Measurements from ENCODE around the gene CDK11B.

Gene CDK11B

GRCh38 chr1:1627261-1627828 is 31.5 kb downstream of the CDK11B start:
- no peak for DNase-seq (ENCODE audit: low spot score)

DNA sequence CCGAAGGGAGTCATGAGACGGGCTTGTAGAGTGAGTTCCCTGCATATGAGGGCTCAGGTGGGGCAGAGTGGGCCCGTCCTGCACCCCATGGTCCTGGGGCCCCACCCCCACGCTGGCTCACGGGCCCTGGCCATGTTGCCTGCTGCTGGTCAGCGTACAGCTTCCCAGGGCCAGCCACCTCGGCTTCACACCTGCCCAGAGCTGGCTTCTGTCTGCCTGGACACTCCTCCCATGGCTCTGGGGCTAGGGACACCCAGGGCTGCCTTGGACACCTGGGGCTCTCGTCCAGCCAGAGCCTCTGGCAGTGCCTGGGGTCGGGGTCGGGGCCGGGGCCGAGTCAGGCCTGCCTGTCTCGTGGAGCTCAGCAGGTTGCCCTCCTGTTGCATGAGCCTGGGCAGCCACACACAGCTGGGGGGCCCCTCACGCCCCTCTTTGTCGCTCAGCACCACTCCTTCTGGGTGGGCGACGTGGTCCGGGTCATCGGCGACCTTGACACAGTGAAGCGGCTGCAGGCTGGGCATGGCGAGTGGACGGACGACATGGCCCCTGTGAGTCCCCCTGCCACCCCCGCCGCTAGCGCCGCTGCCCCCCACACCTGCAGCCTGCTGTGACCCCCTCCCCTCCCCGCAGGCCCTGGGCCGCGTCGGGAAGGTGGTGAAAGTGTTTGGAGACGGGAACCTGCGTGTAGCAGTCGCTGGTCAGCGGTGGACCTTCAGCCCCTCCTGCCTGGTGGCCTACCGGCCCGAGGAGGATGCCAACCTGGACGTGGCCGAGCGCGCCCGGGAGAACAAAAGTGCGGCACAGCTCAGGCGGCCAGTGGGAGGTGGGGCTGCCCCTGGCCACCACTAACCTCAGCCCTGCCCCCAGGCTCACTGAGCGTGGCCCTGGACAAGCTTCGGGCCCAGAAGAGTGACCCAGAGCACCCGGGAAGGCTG is 32.3 kb downstream of the CDK11B start:
- DNase-seq (ENCODE audit: low spot score): no peak

DNA sequence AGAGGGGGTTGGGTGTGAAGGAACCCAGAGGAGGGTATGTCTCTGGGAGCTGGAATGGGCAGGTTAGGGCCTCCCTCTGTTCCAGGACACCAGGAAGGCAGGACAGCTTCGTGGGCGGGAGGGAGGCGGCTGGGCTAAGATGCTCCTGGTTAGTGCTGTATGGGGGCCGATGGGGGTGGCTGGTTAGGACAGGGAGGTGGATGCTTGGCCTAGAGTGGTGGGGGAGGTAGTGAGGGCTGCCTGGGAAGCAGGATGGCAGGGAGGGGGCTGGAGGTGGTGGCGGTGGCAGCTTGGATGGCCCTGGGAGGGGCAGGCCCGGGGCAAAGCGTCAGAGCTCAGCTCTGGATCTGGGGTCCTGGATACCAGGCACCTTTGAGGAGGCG is 33.0 kb downstream of the CDK11B start:
- no peak for DNase-seq (ENCODE audit: low spot score)

DNA sequence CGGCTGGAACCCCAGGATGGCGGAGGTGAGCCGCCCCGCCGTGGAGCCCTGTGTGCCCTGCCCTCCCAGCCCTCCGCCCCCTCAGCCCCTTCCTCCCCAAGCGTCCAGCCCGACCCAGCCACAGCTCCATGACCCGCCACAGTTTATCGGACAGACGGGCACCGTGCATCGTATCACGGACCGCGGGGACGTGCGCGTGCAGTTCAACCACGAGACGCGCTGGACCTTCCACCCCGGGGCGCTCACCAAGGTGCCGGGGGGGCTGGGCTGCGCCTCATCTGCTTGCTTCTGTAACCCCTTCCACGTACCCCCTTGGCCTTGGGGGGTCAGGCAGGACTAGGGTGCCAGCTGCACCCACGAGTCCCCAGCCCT is 33.4 kb downstream of the CDK11B start:
- DNase-seq (ENCODE audit: low spot score): no peak

- DNase-seq (ENCODE audit: low spot score): no peak
Measured at GRCh38 chr1:1624443-1625403, 34.1 kb downstream of the CDK11B start.

DNA sequence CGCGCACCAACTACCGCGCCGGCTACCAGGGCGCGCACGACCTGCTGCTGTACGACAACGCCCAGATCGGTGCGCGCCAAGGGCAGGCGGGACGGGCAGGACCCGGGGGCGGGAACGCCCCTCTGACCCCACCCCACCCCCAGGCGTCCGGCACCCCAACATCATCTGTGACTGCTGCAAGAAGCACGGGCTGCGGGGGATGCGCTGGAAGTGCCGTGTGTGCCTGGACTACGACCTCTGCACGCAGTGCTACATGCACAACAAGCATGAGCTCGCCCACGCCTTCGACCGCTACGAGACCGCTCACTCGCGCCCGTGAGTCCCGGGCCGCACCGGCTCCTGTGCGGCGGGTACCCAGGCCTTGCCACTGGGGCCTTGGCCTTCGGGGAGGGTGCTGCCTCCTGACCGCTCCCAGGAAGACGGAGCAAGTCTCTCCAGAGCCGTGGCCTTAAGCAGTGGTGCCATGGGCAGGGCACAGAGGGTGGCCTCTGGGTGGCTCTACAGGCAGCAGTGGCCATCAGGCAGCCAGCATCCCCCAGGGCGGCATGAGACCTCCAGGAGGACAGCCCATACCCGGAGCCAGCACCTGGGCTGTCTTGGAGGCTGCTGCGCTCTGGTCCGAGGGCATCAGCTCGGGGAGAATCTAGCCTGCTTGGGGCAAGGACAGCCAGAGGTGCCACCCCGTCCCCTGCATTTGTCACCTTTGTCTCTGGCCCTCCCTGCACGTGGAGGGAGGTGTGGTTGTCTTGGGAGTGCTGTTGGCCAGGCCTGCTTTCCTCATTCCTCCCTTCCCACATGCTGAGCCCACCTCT is 35.0 kb downstream of the CDK11B start:
- no peak for DNase-seq (ENCODE audit: low spot score)

DNA sequence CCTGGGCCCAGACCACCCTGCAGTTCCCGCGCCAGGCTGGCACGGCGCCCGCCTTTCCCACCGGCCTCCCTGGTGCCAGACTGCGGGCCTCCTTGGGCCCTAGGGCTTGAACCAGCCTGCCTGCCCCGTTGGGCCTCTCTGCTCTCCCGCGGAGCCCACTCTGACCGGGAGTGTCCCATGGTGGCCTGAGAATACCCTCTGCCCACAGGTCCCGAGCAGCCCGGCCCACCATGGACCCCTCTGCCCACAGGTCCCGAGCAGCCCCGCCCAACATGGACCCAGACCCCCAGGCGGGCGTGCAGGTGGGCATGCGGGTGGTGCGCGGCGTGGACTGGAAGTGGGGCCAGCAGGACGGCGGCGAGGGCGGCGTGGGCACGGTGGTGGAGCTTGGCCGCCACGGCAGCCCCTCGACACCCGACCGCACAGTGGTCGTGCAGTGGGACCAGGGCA is 35.6 kb downstream of the CDK11B start:
- no peak for DNase-seq (ENCODE audit: low spot score)

DNA sequence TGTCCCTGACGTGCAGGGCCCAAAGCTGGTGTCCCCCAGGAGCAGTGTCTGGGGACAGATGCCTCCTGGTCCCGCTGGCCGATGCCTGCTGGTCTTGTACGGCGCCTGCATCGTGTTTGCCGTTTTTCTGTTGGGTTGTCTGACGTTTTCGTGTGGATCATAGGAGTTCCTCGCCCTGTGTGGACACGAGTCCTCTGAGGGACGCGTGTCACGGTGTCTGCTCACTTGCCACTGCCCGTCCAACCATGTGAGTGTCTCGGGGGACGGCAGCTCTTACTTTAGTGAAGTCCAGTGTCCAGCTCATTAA is 36.1 kb downstream of the CDK11B start:
- no peak for DNase-seq (ENCODE audit: low spot score)

DNA sequence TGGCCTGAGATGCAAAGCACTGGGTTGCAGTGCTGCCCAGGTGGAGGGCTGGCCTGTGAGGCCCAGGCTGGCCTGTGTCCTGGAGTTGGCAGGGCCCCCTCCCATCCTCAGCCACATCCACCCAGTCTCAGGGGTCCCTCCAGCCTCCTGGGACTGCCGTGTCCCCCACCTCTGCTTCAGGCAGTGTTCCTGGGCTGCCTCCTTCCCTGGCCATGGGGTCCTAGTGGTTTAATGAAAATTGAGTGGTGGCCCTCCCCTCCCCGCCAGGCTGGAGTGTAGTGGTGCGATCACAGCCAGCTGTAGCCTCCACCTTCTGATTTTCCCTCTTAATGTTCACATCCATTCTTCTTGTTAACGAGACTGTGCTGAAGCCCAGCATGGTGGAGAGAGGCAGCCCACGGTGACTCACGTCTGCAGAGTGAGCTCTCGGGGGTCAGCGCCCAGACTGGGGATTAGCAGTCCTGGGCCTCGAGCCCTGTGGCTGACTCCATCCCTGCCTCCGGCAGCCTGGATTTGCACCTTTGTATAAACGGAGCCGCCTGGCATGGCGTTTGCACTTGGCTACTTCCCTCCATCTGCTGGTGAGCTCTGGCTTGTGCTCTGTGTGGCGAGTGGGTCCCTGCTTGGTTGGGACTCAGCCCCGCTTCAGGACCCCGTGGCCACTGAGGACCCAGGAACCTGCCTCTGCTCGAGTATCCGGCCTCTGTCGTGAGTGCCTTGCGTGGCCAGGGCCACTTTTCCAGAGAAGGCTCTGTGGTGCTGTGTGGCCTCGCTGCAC is 36.6 kb downstream of the CDK11B start:
- DNase-seq (ENCODE audit: low spot score): no peak

- no peak for DNase-seq (ENCODE audit: low spot score)
Measured at GRCh38 chr1:1621173-1622009, 37.4 kb downstream of the CDK11B start.

GRCh38 chr1:1620433-1621139 is 38.2 kb downstream of the CDK11B start:
- no peak for DNase-seq (ENCODE audit: low spot score)

DNA sequence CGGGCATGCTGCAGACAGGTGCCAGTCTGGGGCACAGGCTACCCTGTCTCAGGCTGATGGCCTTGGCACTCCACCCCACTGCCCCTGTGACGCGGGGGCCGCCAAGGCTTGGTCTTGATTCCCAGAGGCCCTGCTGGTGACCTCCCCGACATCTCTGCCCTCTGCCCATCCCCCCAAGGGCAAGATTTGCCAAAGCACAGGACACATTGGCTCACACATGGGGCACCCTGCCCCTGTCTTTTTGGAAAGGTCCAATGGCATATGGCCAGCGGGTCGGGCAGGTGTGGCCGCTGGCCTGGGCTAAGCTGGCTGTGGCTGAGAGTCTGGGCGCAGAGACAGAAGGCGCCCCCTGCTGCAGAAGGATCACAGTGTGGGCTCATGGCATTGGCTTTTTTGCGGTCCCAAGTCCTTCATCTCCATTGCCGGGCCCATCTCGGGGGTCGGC is 38.9 kb downstream of the CDK11B start:
- DNase-seq (ENCODE audit: low spot score): no peak

GRCh38 chr1:1618396-1619068 is 40.3 kb downstream of the CDK11B start:
- DNase-seq (ENCODE audit: low spot score): no peak

GRCh38 chr1:1617925-1618324 is 40.9 kb downstream of the CDK11B start:
- DNase-seq (ENCODE audit: low spot score): no peak

- no peak for DNase-seq (ENCODE audit: low spot score)
Measured at GRCh38 chr1:1617516-1617915, 41.3 kb downstream of the CDK11B start.

DNA sequence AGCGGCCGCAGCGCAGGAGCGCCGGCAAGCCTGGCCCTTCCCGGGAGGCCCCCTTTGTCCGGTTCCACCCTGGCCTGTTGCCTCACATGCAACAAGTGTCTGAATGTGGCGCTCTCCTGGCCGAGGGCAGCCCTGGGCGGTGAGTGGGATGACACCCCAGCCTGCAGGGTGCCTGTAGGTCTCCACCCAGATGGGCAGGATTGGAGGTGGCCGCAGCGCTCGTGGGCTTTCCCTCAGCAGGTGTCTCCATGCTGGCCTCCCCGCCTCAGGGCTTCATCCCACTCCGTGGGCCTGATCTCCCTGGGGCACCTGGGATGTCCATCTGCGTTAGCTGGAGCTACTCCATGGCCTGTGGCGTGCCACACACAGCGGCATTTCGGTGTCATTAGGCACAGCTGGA is 42.0 kb downstream of the CDK11B start:
- no peak for DNase-seq (ENCODE audit: low spot score)

- peak; percentile 36 for DNase-seq (ENCODE audit: low spot score)
Measured at GRCh38 chr1:1616045-1616790, 42.6 kb downstream of the CDK11B start.

Measured in hematopoietic multipotent progenitor cell treated with erythropoietin and hydrocortisone succinate and interleukin-3 and kit ligand, for 15 days (in vitro differentiated cells).